H9 (cell line): ENCODE data around the gene KRTAP19-8. TPM values are rescaled to one million over a fixed set of nuclear protein-coding genes. Genes with fewer than 3 reads are reported as not detected.

ENCODE experiments used
- DNase-seq: peaks from one replicate; pipeline ENCODE4 v3.0.0-alpha.2; 2017
- H2AFZ ChIP-seq: one replicate; pipeline ENCODE4 v1.6.1; 2013; ENCODE audit warnings: mild to moderate bottlenecking, low read length, control low read depth, moderate library complexity
- H2AK5ac ChIP-seq: 2 replicates; pipeline ENCODE4 v1.6.1; 2013; ENCODE audit warnings: low read length, control low read depth, mixed read lengths; ENCODE audit not compliant: insufficient read length
- H2BK120ac ChIP-seq: one replicate; pipeline ENCODE4 v1.6.1; 2013; ENCODE audit warnings: low read depth, mild to moderate bottlenecking, low read length, control low read depth, inconsistent platforms; ENCODE audit not compliant: poor library complexity, severe bottlenecking
- H2BK12ac ChIP-seq: 2 replicates; pipeline ENCODE4 v1.6.1; 2013; ENCODE audit warnings: low read length, control low read depth, mixed read lengths, low read depth; ENCODE audit not compliant: insufficient read length
- H2BK15ac ChIP-seq: 2 replicates; pipeline ENCODE4 v1.6.1; 2013; ENCODE audit warnings: low read depth, low read length, control low read depth
- H2BK20ac ChIP-seq: one replicate; pipeline ENCODE4 v1.6.1; 2013; ENCODE audit warnings: low read depth, mild to moderate bottlenecking, low read length, control low read depth, inconsistent platforms; ENCODE audit not compliant: poor library complexity, severe bottlenecking
- H2BK5ac ChIP-seq: 2 replicates; pipeline ENCODE4 v1.6.1; 2013; ENCODE audit warnings: low read length, control low read depth, mixed read lengths; ENCODE audit not compliant: insufficient read length
- H3K14ac ChIP-seq: 2 replicates; pipeline ENCODE4 v1.6.1; 2013; ENCODE audit warnings: low read length, control low read depth; ENCODE audit not compliant: insufficient read depth
- H3K18ac ChIP-seq: 2 replicates; pipeline ENCODE4 v1.6.1; 2013; ENCODE audit warnings: low read depth, mild to moderate bottlenecking, mixed read lengths, low read length, control low read depth; ENCODE audit not compliant: insufficient read length
- H3K23ac ChIP-seq: 2 replicates; pipeline ENCODE4 v1.6.1; 2013; ENCODE audit warnings: low read length, control low read depth, mixed read lengths, low read depth; ENCODE audit not compliant: insufficient read length
- H3K23me2 ChIP-seq: 2 replicates; pipeline ENCODE4 v1.6.1; 2013; ENCODE audit warnings: low read depth, mild to moderate bottlenecking, mixed read lengths, low read length, control low read depth; ENCODE audit not compliant: insufficient read length, poor library complexity, severe bottlenecking
- H3K27ac ChIP-seq: 2 replicates; pipeline ENCODE4 v1.5.1; 2013; ENCODE audit warnings: low read length, control low read depth, mixed read lengths, low read depth; ENCODE audit not compliant: insufficient read length
- H3K27me3 ChIP-seq: 2 replicates; pipeline ENCODE4 v1.6.1; 2013; ENCODE audit warnings: low read length, control low read depth, inconsistent platforms; ENCODE audit not compliant: insufficient read depth
- H3K4ac ChIP-seq: 2 replicates; pipeline ENCODE4 v1.6.1; 2013; ENCODE audit warnings: low read depth, mild to moderate bottlenecking, control low read depth, inconsistent platforms, low read length, moderate library complexity
- H3K4me1 ChIP-seq: 2 replicates; pipeline ENCODE4 v1.6.1; 2013; ENCODE audit warnings: low read length, control low read depth, inconsistent platforms; ENCODE audit not compliant: insufficient read depth
- H3K4me2 ChIP-seq: 2 replicates; pipeline ENCODE4 v1.6.1; 2013; ENCODE audit warnings: low read length, control low read depth, mixed read lengths; ENCODE audit not compliant: insufficient read length, insufficient read depth
- H3K56ac ChIP-seq: 2 replicates; pipeline ENCODE4 v1.6.1; 2013; ENCODE audit warnings: low read depth, mild to moderate bottlenecking, mixed read lengths, low read length, control low read depth; ENCODE audit not compliant: insufficient read length
- H3K79me1 ChIP-seq: 2 replicates; pipeline ENCODE4 v1.6.1; 2013; ENCODE audit warnings: low read depth, mild to moderate bottlenecking, moderate library complexity, low read length, control low read depth, inconsistent platforms; ENCODE audit not compliant: insufficient read depth, poor library complexity, severe bottlenecking
- H3K79me2 ChIP-seq: 2 replicates; pipeline ENCODE4 v1.6.1; 2013; ENCODE audit warnings: low read length, control low read depth, inconsistent platforms; ENCODE audit not compliant: insufficient read depth
- H3K9ac ChIP-seq: 2 replicates; pipeline ENCODE4 v1.6.1; 2013; ENCODE audit warnings: low read length, control low read depth, mixed read lengths; ENCODE audit not compliant: insufficient read length; ENCODE audit errors: extremely low read depth
- H3K9me3 ChIP-seq: one replicate; pipeline ENCODE4 v1.6.1; 2013; ENCODE audit warnings: low read depth, low read length, inconsistent platforms; ENCODE audit not compliant: control insufficient read depth
- H3T11ph ChIP-seq: one replicate; pipeline ENCODE4 v1.6.1; 2013; ENCODE audit warnings: mild to moderate bottlenecking, low read length, control low read depth, inconsistent platforms
- H4K20me1 ChIP-seq: one replicate; pipeline ENCODE4 v1.6.1; 2013; ENCODE audit not compliant: control insufficient read depth, insufficient read length, insufficient read depth
- H4K5ac ChIP-seq: 2 replicates; pipeline ENCODE4 v1.6.1; 2013; ENCODE audit warnings: low read depth, mild to moderate bottlenecking, mixed read lengths, low read length, control low read depth; ENCODE audit not compliant: insufficient read length
- H4K8ac ChIP-seq: replicated peaks from 2 replicates; pipeline ENCODE4 v1.6.1; 2013; ENCODE audit warnings: low read length, control low read depth, mixed read lengths, low read depth; ENCODE audit not compliant: insufficient read length
- H4K91ac ChIP-seq: 2 replicates; pipeline ENCODE4 v1.6.1; 2013; ENCODE audit warnings: low read depth, mild to moderate bottlenecking, moderate library complexity, mixed read lengths, low read length, control low read depth; ENCODE audit not compliant: insufficient read length
- H3K27ac Mint-ChIP-seq, 3 experiments: 2 replicates in 2 of 3; 3 replicates in 1 of 3; pipeline ENCODE4 v1.8.0; 2020 to 2021; ENCODE audit warnings: mixed read lengths in 3 of 3, mild to moderate bottlenecking in 1 of 3, moderate library complexity in 1 of 3
- H3K27me3 Mint-ChIP-seq: 2 replicates; pipeline ENCODE4 v1.8.0; 2021; ENCODE audit warnings: low read depth, mild to moderate bottlenecking, moderate library complexity, mixed read lengths
- H3K36me3 Mint-ChIP-seq, 3 experiments: 2 replicates in 2 of 3; 3 replicates in 1 of 3; pipeline ENCODE4 v1.8.0; 2020 to 2021; ENCODE audit warnings: low read depth in 3 of 3, mixed read lengths in 3 of 3; ENCODE audit not compliant: insufficient read depth in 1 of 3
- H3K4me1 Mint-ChIP-seq, 2 experiments: 2 replicates each; pipeline ENCODE4 v1.8.0; 2020; ENCODE audit warnings: mixed read lengths in 2 of 2
- H3K4me3 Mint-ChIP-seq, 2 experiments: 2 replicates in 1 of 2; 3 replicates in 1 of 2; pipeline ENCODE4 v1.8.0; 2020 to 2021; ENCODE audit warnings: mild to moderate bottlenecking in 2 of 2, mixed read lengths in 2 of 2, moderate library complexity in 1 of 2
- H3K9me3 Mint-ChIP-seq, 2 experiments: 2 replicates in 1 of 2; 3 replicates in 1 of 2; pipeline ENCODE4 v1.8.0; 2020; ENCODE audit warnings: mild to moderate bottlenecking in 2 of 2, mixed read lengths in 2 of 2, moderate library complexity in 1 of 2
- CTCF ChIP-seq: fragments of 200-600 bp; sonication (generic); conservative IDR thresholded peaks from 3 replicates; pipeline ENCODE4 v1.8.0; 2021; ENCODE audit warnings: antibody characterized with exemption, mild to moderate bottlenecking
- WGBS: extraction: QIAGEN DNeasy Blood & Tissue Kit; methylation state at CpG from one replicate; pipeline ENCODE4 v1.1.7; 2013; ENCODE audit warnings: missing lambda C conversion rate, low lambda C conversion rate, mixed read lengths; ENCODE audit not compliant: insufficient read length; ENCODE audit errors: extremely low coverage; 5-methylcytosine and 5-hydroxymethylcytosine counted together
- total RNA-seq: library from RNA; stranded (reverse); gene quantifications from 2 replicates; pipeline ENCODE4 v1.2.1, GENCODE V29; 2021

KRTAP19-8 gene
- total RNA-seq, 1 experiment from 2014 or later = not detected

GRCh38 chr21:31003471-31003870, 34.8 kb downstream of the KRTAP19-8 start:
- H3K4me1 ChIP-seq = no peaks in the 10 kb centered on the region
- no peaks in the 10 kb centered on the region for H3K79me1 ChIP-seq
- H3K23me2 ChIP-seq = no peaks in the 10 kb centered on the region
- no peak overlapping the region for H3K9ac ChIP-seq
- H4K8ac ChIP-seq = no peak overlapping the region
- no peak overlapping the region for H3K56ac ChIP-seq
- no peak overlapping the region for H3K4me2 ChIP-seq
- no peaks in the 10 kb centered on the region for H3K27me3 ChIP-seq
- H4K20me1 ChIP-seq = no peaks in the 10 kb centered on the region
- no peak overlapping the region for H4K91ac ChIP-seq
- H4K5ac ChIP-seq = no peak overlapping the region
- no peak for TF ChIP-seq CTCF
- Mint-ChIP-seq H3K27ac (no peak overlapping the region), H3K27me3 (no peaks in the 10 kb centered on the region; the same call in 1 of the 2 replicates), H3K9me3 (peaks cover 0 to 5% of the 10 kb centered on the region in 2 experiments; a peak in 2 of 5 replicates), H3K4me1 (peaks cover 5 to 10% of the 10 kb centered on the region in 2 experiments), H3K36me3 (peaks cover 0 to 1% (median 0%) of the 10 kb centered on the region in 3 experiments; a peak in 2 of 7 replicates), H3K4me3 (no peak overlapping the region)
- H2BK5ac ChIP-seq = no peak overlapping the region
- no peak overlapping the region for H2AK5ac ChIP-seq
- no peak for DNase-seq
- H3K4ac ChIP-seq = no peak overlapping the region
- no peak overlapping the region for H2BK15ac ChIP-seq
- no peak overlapping the region for H3K14ac ChIP-seq
- H2AFZ ChIP-seq = no peak overlapping the region
- H2BK12ac ChIP-seq = no peak overlapping the region
- no CpG with 5 or more reads among the region's 10 CpGs for WGBS
- H3K23ac ChIP-seq = no peak overlapping the region
- no peak overlapping the region for H3K27ac ChIP-seq
- H2BK20ac ChIP-seq = no peak overlapping the region
- no peak overlapping the region for H3K18ac ChIP-seq
- H3K79me2 ChIP-seq = no peaks in the 10 kb centered on the region
- no peaks in the 10 kb centered on the region for H3K9me3 ChIP-seq
- H2BK120ac ChIP-seq = no peak overlapping the region
- H3T11ph ChIP-seq = no peak overlapping the region
